Measurements from ENCODE around the gene PDXDC1.

- TF ChIP-seq, protein P1, sequence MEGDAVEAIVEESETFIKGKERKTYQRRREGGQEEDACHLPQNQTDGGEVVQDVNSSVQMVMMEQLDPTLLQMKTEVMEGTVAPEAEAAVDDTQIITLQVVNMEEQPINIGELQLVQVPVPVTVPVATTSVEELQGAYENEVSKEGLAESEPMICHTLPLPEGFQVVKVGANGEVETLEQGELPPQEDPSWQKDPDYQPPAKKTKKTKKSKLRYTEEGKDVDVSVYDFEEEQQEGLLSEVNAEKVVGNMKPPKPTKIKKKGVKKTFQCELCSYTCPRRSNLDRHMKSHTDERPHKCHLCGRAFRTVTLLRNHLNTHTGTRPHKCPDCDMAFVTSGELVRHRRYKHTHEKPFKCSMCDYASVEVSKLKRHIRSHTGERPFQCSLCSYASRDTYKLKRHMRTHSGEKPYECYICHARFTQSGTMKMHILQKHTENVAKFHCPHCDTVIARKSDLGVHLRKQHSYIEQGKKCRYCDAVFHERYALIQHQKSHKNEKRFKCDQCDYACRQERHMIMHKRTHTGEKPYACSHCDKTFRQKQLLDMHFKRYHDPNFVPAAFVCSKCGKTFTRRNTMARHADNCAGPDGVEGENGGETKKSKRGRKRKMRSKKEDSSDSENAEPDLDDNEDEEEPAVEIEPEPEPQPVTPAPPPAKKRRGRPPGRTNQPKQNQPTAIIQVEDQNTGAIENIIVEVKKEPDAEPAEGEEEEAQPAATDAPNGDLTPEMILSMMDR (IDR thresholded peaks at IDR 0.05; ENCODE audit: low read depth, low read length), result no peak
- TF ChIP-seq EZH2phosphoT487 (IDR thresholded peaks at IDR 0.05; ENCODE audit: low read depth), result no peak
Observed at GRCh38 chr16:15043344-15043743, 68.5 kb downstream of the PDXDC1 start.

All from OCI-LY3 (cell line).